Islet of Langerhans (tissue), 1 donor: ENCODE data around the gene MEX3D.
"Not testable (repeated sequence)": the region's sequence is repeated elsewhere in the genome, so short reads cannot be mapped to it uniquely, and the experiment has no call there.

Source experiments
- FAIRE-seq: peaks from one replicate; lab custom pipeline; 2011; peaks lifted over from hg19 to GRCh38; lab: Jason Lieb, UNC

MEX3D gene

DNA sequence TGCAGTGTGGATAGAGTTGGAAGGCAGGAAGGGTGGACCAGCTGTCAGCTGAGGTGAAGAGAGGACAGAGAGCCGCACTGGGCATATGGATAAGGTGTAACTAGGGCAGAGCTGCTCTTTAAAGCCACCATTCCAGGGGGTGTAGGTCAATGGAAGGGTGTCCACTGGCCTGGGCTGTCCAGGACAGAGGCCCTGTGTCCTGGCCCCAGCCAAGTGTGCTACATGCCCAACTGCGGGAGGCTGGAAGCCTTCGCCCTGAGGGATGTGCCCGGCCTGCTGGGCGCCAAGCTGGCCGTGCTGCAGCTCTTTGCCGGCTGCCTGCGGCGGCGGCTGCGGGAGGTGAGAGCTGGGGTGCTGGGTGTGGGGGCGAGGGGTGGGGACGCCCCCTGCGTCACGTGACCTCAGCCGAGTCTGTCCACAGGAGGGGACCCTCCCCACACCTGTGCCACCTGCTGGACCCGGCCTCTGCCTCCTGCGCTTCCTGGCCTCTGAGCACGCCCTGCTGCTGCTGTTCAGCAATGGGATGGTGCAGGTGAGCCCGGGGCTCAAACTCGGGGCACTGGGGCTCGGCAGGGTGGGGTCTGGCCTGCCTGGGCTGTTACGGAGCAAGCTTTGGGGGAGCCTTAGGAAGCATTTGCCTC, 34.5 kb downstream of the MEX3D start:
- no peak for FAIRE-seq

DNA sequence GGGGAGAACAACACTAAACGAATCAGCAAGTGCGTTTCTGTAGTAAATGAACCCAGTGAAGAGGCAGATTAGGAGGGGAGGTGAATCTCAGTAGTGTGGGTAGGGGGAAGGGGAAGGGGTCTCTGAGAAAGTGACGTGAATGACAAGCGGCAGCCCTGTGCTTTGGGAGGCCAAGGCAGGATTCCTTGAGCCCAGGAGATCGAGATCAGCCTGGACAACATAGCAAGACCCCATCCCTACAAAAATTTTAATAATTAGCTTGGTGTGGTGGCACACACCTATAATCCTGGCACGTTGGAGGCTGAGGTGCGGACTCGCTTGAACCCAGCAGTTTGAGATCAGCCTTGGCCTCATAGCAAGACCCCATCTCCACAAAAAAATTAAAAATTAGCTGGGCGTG, 36.1 kb downstream of the MEX3D start:
- no peak for FAIRE-seq

DNA sequence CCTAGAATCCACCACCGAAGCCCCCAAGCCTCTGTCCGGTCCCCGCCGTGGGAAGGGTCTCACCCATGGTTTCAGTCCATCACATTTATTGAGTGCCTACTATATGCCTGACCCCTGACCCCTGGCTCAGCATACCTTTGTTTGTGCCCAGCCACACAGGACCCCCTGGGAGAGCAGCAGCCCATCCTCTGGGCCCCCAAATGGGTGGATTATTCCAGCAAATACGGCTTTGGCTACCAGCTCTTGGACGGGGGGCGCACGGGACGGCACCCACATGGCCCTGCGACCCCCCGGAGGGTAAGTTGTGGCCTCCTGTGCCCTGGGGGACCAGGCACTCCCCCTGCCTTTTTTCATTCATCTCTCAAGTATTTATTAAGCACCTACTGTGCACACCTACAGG, 36.5 kb downstream of the MEX3D start:
- FAIRE-seq: no peak

DNA sequence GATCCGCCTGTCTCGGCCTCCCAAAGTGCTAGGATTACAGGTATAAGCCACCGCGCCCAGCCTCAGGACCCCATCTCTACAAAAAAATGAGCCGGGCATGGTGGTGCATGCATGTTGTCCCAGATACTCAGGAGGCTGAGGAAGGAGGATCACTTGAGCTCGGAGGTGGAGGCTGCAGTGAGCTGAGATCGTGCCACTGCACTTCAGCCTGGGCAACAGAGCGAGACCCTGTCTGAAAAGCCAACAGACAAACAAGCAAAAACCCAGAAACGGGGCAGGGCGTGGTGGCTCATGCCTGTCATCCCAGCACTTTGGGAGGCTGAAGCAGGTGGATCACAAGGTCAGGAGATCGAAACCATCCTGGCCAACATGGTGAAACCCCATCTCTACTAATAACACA, 37.3 kb downstream of the MEX3D start:
- not testable (repeated sequence) for FAIRE-seq

DNA sequence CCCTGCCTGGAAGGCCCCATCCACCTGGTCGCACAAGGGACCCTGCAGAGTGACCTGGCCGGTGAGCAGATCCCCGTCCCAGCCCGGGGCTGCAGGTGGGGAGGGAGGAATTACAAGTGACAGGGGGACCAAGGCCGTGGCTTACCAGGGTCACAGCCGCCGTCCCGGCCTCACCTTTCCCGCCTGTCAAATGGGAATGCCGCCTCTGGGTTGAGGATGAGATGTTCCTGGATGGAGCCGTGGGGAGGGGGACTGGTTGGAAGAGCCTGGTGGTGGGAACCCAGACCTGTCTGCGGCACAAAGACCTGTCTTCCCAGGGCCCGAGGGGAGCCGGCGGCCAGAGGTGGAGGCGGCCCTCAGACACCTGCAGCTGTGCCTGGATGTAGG, 38.7 kb downstream of the MEX3D start:
- FAIRE-seq: no peak

DNA sequence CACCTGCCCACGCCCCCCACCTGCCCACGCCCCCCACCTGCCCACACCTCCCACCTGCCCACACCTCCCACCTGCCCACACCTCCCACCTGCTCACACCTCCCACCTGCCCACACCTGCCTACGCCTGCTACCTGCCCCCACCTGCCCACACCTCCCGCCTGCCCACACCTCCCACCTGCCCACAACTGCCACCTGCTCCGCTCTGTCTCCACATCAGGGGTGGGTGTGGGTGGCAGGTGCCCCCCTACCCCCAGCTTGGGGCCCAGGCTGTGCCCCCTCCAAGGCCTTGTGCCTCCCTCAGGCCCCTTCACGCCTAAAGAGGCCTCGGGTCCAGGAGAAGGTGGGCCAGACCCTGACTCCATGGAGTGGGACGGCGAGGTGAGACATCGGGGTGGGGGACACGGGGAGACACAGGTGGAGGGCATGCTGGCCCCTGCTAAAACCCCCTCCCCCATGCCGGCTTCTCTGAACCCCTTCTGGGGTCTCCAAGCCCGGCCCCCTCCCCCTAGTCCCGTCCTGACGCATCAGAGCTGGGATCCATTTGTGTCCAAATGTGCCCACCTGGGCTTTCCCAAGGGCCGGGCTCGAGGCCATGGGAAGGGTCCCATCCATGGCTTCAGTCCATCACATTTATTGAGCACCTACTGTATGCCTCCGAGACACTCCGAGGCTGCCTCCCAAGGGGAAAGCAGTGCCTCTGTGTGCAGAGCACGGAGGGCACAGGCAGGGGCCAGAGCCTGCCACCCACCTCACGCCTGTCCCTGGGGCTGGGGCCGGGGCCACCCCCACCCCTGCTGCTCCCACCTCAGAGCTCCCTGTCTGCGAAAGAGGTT, 39.3 kb downstream of the MEX3D start:
- no peak for FAIRE-seq

DNA sequence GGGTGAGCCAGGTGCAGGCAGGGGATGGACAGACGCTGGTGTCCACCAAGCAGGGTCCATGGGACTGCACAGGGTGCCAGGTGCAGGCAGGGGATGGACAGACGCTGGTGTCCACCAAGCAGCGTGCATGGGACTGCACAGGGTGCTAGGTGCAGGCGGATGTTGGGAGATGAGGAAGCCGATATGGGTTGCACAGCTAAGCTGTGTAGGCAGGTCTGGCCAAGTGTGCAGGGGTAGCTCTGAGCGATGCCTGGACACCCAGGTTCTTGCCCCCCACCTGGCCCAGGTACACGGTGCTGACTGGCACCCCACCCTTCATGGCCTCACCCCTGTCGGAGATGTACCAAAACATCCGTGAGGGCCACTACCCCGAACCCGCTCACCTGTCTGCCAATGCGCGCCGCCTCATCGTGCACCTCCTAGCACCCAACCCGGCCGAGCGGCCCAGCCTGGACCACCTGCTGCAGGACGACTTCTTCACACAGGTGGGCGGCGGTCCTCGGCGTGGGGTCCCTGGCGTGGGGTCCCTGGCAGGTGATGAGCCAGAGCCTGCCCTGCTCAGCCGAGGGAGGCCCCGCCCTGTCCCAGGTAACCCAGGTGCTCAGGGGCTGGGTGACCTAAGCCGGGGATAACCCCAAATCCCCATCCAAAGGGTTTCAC, 40.3 kb downstream of the MEX3D start:
- no peak for FAIRE-seq

DNA sequence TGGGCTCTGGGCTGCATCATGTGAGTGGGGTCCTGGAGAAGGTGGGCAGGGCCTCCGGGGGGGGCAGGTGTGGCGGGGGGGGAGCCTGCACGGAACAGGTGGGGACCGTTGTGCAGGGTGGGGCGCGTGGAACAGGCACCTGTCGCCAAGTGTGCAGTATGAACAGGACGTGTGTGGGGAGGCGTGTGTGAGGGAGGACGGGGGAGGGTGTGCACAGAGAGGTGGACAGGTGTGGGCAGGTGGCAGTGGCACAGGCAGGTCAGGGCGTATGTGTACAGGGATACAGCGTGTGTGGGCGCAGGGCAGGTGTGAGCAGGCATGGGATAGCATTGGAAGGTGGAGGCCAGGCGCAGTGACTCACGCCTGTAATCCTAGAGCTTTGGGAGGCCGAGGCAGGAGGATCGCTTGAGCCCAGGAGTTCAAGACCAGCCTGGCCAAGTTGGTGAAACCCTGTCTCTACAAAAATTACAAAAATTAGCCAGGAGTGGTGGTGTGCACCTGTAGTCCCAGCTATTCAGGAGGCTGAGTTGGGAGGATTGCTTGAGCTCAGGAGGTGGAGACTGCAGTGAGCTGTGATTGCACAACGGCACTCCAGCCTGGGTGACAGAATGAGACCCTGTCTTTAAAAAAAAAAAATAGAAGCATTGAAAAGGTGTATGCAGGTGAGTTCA, 41.0 kb downstream of the MEX3D start:
- no peak for FAIRE-seq

DNA sequence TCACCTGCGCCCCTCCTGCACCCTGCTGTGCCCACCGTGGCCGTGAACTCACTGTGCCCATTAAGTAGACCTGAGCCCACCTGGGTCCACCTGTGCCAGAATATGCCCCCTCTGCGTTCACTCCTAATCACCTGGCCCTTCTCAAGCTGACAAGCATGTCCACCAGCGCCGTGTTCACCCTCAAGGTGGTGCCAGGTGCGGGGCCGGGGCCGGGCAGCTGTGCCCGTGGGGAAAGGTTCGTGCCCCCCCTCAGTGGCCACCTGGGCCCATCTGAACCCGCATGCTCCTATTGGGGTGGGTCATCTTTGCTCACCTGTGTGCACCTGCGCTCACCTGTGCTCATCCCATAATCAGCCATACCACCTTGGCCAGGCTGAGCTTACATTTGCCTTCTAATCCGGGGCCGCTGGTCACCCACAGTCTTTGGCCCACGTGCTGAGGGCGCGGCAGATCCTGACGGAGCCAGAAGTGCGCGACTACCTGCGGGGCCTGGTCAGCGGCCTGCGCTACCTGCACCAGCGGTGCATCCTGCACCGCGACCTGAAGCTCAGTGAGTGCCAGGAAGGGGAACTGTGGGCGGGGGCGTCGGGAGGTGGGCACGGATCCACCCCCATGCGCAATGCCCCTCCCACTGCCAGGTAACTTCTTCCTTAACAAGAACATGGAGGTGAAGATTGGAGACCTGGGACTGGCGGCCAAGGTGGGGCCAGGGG, 41.9 kb downstream of the MEX3D start:
- FAIRE-seq: no peak

DNA sequence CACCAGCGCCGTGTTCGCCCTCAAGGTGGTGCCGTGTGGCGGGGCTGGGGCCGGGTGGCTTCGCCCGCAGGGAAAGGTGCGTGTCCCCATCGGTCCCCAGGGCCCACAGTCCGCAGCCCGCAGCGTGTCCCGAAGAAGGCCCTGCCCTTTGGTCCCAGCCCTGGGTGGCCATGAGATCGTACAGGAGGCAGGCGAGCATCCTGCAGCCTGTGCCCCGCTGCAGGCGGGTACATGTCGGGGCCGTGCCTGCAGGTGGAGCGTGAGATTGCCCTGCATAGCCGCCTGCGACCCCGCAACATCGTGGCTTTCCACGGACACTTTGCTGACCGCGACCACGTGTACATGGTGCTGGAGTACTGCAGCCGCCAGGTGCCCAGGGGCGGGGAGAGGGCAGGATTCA, 42.8 kb downstream of the MEX3D start:
- no peak for FAIRE-seq

DNA sequence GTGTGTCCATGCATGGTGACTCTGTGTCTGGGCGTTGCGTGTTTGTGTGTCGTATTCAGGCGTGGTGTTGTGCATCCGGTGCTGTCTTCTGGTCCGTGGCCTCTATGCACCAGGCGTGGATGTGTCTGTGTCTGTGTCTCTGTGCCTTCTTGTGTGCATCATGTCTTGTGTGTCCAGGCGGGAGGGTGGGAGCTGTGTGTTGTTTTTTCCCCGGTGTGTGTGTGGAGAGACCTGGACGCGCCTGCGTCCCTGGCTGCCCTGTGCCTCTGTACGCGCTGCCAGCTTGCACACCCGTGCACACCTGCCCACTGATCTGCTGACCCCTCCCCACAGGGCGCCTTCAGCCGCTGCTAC, 43.2 kb downstream of the MEX3D start:
- no peak for FAIRE-seq

DNA sequence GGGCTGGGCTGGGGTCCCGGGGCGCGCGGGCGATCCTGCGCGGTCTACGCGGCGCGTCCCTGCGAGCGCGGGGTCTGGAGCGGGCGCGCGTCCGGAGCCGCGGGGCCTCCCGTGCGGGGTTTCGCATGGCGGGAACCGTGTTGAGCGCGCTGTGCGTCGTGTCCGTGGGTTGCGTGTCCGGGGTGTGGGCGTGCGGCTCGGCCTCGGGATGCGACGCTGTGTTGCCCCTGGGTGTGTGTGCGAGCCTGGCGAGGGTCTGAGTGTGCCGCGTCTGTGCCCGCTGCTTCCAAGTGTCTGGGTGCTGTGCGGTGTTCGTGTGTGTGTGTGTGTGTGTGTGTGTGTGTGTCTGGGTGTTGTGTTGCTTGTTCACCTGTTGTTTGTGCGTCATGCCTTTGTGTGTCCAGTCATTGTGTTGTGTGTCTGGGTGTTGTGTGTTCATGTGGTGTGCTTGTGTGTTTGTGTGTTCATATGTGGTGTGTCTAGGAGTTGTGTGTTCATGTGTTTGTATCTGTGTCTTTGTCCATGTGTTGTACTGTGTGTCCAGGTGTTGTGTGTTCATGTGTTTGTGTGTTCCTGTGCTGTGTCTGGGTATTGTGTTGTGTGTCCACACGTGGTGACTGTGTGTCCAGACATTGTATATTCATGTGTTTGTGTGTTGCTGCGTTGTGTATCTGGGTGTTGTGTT, 43.7 kb downstream of the MEX3D start:
- no peak for FAIRE-seq

DNA sequence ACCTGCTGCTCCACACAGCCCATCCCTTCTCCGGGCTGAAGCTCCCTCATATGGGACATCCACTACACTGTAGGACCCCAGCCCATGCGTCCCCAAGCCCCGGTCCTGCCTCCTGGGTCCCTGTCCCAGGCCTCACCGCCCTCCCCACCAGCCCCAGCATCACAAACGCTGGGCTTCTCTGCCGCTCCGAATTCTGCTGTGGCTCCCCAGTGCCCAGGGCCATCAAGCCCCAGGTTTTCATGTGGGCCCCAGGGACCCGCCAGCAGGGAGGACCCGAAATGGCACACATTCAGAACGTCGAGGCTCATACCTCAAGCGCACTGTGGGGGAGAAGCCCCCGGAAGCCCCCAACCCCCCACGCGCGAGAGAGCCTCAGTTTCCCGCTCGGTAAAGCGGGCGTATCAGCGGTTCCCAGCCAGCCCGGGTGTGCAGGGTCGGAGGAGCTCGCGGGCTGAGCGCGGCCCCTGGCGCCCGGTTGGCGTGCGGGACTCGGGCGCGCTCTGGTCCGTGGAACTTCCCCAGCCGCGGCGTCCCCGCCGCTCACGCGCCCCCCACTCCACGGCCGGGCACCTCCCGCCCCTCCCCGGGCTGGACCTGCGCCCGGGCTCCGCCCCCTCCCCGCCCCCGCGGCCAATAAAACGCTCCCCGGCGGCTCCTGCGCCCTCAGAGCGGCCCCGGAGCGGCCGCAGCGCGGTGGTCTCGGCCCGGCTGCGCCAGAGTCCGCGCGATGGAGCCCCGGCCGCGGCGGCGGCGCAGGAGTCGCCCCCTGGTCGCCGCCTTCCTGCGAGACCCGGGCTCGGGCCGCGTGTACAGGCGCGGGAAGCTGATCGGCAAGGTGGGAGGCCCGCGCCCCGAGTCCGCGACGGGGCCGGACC, 44.5 kb downstream of the MEX3D start, which contains the start of gene PLK5:
PLK5 (plus strand) TSS at position 666 of the 875 bp plus-strand sequence. CDS start 2,920 bp downstream, outside the sequence.
- no peak for FAIRE-seq

DNA sequence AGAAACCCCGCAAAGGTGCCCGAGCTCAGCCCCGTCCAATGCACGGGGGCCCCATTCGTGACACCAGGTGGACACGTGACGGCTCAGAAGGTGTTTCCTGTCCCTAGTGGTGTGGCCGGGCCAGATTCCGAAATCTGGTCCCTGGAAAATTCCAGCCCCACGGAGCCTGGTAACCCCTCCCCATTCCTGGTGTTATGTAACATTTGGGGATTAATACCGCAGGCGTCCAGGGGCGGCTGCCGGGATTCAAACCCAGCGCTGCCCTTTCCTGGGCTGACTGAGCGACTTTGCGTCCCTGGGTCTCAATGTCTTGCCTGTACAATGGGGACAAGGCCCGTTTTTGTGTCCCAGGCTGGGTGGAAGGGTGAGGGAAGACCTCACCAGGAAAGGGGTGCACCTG, 45.3 kb downstream of the MEX3D start:
- no peak for FAIRE-seq

DNA sequence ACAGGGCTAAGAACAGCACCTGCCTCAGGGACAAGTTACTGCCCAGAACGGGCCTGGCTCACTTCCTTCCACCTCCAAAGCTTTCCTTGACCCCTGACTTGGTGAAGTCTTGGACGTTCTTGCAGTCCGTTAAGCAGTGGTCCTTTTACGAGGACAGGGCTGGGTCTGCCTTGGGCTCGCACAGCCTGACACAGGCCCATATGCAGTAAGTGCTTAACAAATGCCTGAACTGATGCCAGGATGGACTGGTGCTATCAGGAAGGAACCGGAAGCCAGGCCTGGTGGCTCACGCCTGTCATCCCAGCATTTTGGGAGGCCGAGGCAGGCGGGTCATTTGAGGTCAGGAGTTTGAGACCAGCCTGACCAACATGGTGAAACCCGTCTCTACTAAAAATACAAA, 46.1 kb downstream of the MEX3D start:
- FAIRE-seq: no peak

DNA sequence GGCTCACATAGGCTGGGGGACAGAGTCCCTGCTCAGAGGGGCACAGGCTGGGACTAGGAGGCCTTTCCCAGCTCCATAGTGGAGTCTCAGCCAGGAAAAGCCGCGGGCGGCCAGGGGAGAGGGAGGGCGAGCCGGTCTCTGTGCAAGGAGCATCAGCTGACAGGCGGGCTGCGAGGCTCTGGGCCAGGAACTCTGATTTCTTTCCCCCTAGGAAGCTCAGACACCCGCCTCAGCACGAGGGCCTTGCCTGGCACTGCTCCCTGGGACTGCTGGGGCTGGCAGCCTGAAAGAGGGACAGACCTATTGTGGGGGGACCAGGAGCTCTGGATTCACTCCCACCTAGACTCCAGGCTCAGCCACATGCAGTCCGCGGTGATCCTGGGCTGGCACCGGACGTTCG, 46.5 kb downstream of the MEX3D start:
- no peak for FAIRE-seq

DNA sequence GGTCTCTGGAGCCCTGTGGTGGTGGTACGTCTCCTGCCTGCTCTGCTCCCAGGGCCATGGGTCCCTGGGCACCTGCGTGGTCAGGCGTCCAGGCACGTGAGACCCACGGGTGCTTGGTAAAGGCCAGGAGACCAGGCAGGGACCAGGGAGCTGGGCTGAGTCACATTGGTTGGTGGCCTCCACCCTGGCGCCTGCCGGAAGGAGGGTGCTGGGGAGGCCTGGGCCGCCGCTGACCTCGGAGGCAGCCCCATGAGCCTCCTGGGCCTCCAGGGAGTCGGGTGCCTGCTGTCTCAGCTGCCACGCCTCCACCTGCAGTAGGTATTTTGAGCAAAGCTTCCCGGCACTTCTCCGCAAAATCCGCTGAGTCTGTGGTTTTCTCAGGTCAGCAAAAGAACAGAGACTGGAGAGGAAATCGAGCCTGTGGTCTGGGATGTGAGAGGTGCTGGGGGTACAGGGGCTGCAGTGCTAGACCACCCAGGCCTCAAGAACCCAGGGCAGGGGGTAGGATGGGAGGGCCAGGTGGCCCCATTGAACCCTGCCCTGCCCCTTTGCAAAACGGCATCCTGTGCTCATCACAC, 47.8 kb downstream of the MEX3D start:
- no peak for FAIRE-seq

DNA sequence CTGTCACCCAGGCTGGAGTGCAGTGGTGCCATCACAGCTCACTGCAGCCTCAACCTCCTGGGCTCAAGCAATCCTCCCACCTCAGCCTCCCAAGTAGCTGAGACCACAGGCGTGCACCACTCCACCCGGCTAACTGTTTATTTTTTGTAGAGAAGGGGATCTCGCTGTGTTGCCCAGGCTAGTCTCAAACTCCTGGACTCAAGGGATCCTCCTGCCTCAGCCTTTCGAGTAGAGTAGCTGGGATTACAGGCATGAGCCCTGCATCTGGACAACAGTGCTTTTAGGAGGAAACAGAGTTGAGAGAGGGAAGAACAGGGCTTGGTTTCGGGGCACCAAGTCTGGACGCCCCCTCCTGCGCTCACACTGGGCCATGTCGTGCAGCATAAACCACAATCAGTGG, 48.3 kb downstream of the MEX3D start:
- FAIRE-seq: not testable (repeated sequence)

DNA sequence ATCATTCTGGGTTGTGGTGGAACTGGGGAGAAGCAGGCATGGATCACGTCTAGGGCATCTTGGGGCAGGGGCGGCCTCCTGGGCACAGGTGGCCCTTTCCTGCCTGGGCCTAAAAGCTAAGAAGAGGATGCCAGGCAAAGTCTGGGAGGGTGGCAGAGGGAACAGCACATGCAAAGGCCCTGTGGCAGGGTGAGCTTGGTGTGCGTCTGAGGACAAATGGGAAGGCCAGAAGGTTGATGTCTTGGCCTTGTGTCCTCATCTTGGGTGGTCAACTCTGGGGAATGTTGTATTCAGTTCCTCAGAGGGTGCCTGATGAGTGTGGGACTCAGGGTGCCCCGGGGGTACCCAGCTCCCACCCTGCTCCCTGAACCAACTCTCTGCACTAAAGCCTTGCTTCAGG, 49.7 kb downstream of the MEX3D start:
- FAIRE-seq: no peak

DNA sequence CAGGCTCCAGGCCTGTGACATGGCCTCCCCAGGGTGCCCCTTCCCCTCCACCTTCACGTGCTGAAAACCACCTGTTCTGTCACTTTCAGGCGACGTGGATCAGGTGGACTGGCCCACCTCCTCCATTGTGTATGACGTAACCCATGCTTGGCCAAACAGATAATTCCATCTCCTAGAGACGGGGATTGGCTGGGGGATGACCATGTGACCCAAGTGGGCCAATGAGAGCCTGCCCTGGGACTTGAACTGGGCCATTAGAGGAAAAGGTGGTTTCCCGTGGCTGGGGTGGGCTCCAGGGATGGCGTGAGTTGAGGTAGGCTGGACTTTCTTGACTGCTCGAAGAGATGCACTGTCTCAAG, 51.8 kb downstream of the MEX3D start:
- no peak for FAIRE-seq
